OCI-LY3 (cell line): ENCODE data around the gene SPECC1.

Experiments
- H2AFZ ChIP-seq: fragments of 200-600, 300-600 bp; shearing (Covaris generic); 2 replicates; pipeline ENCODE4 v1.6.0; 2014; ENCODE audit warnings: antibody characterized with exemption, low read depth, low read length
- H3K27ac ChIP-seq: fragments of 200-600, 300-600 bp; sonication (generic); 2 replicates; pipeline ENCODE4 v1.5.1; 2014; ENCODE audit warnings: mild to moderate bottlenecking, low read length, moderate library complexity, mixed read lengths
- H3K27me3 ChIP-seq: fragments of 200-600, 300-600 bp; sonication (generic); 2 replicates; pipeline ENCODE4 v1.6.1; 2014; ENCODE audit warnings: low read depth, low read length, mixed read lengths
- H3K36me3 ChIP-seq: fragments of 200-600, 300-600 bp; sonication (generic); replicated peaks from 2 replicates; pipeline ENCODE3; 2014; ENCODE audit warnings: low read depth, low read length, mixed read lengths
- H3K4me1 ChIP-seq: fragments of 300-600, 200-600 bp; sonication (generic); 2 replicates; pipeline ENCODE4 v1.6.1; 2014; ENCODE audit warnings: low read length, mixed read lengths
- H3K4me2 ChIP-seq: fragments of 200-600, 300-600 bp; sonication (generic); 2 replicates; pipeline ENCODE4 v1.6.1; 2014; ENCODE audit warnings: low read length, mixed read lengths
- H3K4me3 ChIP-seq: fragments of 300-600, 200-600 bp; sonication (generic); 2 replicates; pipeline ENCODE4 v1.5.1; 2014; ENCODE audit warnings: antibody characterized with exemption, mild to moderate bottlenecking, low read length, moderate library complexity
- H3K79me2 ChIP-seq: fragments of 300-600, 200-600 bp; shearing (Covaris generic); 2 replicates; pipeline ENCODE4 v1.6.1; 2014; ENCODE audit warnings: mild to moderate bottlenecking, low read length, mixed read lengths
- H3K9ac ChIP-seq: fragments of 300-600, 200-600 bp; shearing (Covaris generic); 2 replicates; pipeline ENCODE4 v1.6.0; 2014; ENCODE audit warnings: mild to moderate bottlenecking, low read length, moderate library complexity
- H3K9me3 ChIP-seq: fragments of 200-600, 300-600 bp; shearing (Covaris generic); 2 replicates; pipeline ENCODE4 v1.6.1; 2014; ENCODE audit warnings: low read length, mixed read lengths; ENCODE audit not compliant: insufficient read depth
- H4K20me1 ChIP-seq: fragments of 200-600, 300-600 bp; sonication (generic); 2 replicates; pipeline ENCODE4 v1.6.1; 2016; ENCODE audit warnings: low read length, mixed read lengths; ENCODE audit not compliant: insufficient read depth
- EZH2phosphoT487 ChIP-seq: fragments of 200-600 bp; shearing (Covaris generic); IDR thresholded peaks from 2 replicates; pipeline ENCODE4 v1.6.1; 2018; ENCODE audit warnings: antibody characterized with exemption, mixed run types, low read depth
- TF ChIP-seq, protein P1 (sequence below): fragments of 200-600, 300-600 bp; sonication (generic); IDR thresholded peaks from 2 replicates; pipeline ENCODE4 v1.5.1; 2014; ENCODE audit warnings: antibody characterized with exemption, low read length, low read depth

The SPECC1 gene

DNA sequence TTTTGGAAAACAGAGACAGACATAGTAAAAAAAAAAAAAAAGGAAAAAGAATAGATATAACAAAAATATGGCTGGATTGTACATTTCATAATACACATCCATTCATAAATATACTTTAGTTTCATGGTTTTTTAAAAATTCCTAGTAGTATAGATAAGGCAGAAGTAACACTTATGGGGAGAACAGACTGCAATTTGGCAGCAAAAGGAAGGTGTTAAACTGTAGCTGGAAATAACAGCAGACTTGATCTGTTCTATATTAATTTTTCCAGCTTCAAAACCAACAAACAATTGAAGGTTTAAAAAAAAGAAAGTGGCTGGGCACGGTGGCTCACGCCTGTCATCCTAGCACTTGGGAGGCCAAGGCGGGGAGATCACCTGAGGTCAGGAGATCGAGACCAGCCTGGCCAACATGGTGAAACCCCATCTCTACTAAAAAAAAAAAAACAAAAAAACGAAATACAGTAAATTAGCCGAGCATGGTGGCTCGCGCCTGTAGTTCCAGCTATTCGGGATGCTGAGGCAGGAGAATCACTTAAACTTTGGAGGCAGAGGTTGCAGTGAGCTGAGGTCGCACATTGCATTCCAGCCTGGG lies 191.8 kb downstream of the SPECC1 start:
- Histone ChIP-seq H3K4me2 (no peak overlapping the region), H3K9me3 (no peaks in the 10 kb centered on the region), H3K4me1 (no peaks in the 10 kb centered on the region), H3K27ac (no peak overlapping the region), H3K4me3 (no peak overlapping the region), H4K20me1 (no peaks in the 10 kb centered on the region), H3K36me3 (no peaks in the 10 kb centered on the region), H3K79me2 (no peaks in the 10 kb centered on the region), H2AFZ (no peak overlapping the region), H3K27me3 (no peaks in the 10 kb centered on the region), H3K9ac (no peak overlapping the region)
- TF ChIP-seq, protein P1, sequence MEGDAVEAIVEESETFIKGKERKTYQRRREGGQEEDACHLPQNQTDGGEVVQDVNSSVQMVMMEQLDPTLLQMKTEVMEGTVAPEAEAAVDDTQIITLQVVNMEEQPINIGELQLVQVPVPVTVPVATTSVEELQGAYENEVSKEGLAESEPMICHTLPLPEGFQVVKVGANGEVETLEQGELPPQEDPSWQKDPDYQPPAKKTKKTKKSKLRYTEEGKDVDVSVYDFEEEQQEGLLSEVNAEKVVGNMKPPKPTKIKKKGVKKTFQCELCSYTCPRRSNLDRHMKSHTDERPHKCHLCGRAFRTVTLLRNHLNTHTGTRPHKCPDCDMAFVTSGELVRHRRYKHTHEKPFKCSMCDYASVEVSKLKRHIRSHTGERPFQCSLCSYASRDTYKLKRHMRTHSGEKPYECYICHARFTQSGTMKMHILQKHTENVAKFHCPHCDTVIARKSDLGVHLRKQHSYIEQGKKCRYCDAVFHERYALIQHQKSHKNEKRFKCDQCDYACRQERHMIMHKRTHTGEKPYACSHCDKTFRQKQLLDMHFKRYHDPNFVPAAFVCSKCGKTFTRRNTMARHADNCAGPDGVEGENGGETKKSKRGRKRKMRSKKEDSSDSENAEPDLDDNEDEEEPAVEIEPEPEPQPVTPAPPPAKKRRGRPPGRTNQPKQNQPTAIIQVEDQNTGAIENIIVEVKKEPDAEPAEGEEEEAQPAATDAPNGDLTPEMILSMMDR, result no peak
- no peak for TF ChIP-seq EZH2phosphoT487

DNA sequence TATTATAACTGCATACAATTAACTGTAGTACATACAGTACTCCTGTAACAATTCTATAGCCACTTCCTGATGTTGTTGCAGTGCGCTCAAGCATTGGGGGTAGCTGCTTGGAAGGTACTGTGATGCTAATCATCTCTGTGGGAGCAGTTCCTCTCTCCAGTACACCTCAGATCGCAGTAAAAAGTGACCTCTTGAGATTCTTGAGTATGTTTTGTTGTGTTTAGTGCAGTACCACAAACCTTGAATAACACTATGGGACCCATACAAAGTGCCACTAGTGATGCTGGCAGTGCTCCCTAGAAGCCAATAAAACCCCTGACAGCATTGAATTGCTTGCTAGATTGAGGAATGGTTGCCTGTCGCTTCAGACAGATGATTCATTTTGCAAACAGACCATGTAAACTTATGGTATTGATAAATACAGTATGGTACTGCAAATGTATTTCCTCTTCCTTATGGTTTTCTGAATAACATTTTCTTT lies 193.0 kb downstream of the SPECC1 start:
- Histone ChIP-seq H3K27ac (no peak overlapping the region), H3K4me2 (no peak overlapping the region), H3K9me3 (no peaks in the 10 kb centered on the region), H3K27me3 (no peaks in the 10 kb centered on the region), H4K20me1 (no peaks in the 10 kb centered on the region), H3K79me2 (no peaks in the 10 kb centered on the region), H3K36me3 (no peaks in the 10 kb centered on the region), H3K4me3 (no peak overlapping the region), H2AFZ (no peak overlapping the region), H3K9ac (no peak overlapping the region), H3K4me1 (no peaks in the 10 kb centered on the region)
- TF ChIP-seq, protein P1, result no peak
- TF ChIP-seq EZH2phosphoT487, result no peak

DNA sequence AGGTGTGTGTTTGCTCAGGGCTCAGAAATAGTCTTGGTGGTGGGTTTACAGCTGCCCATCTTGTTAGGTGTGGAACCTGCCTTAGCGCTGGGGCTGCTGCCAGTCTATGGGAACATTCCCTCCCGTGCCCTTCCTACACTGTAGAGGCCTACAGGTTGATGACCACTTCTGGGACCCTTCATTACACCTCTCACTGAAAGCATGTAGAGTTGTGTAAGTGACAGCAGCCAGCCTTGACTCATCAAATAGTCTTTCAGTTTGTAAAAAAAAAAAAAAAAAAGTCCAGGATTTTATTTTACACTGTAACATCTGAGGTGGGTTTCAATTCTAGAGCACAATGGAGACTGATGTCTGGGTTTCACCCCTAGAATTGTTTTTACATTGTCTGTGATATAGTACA lies 193.9 kb downstream of the SPECC1 start:
- H4K20me1 ChIP-seq, result no peaks in the 10 kb centered on the region
- H3K9ac ChIP-seq, result no peak overlapping the region
- no peaks in the 10 kb centered on the region for H3K36me3 ChIP-seq
- no peak overlapping the region for H3K4me3 ChIP-seq
- H3K27me3 ChIP-seq, result no peaks in the 10 kb centered on the region
- no peaks in the 10 kb centered on the region for H3K9me3 ChIP-seq
- H2AFZ ChIP-seq, result no peak overlapping the region
- TF ChIP-seq, protein P1, result no peak
- no peak for TF ChIP-seq EZH2phosphoT487
- no peak overlapping the region for H3K27ac ChIP-seq
- H3K79me2 ChIP-seq, result no peaks in the 10 kb centered on the region
- H3K4me1 ChIP-seq, result no peaks in the 10 kb centered on the region
- H3K4me2 ChIP-seq, result no peak overlapping the region

DNA sequence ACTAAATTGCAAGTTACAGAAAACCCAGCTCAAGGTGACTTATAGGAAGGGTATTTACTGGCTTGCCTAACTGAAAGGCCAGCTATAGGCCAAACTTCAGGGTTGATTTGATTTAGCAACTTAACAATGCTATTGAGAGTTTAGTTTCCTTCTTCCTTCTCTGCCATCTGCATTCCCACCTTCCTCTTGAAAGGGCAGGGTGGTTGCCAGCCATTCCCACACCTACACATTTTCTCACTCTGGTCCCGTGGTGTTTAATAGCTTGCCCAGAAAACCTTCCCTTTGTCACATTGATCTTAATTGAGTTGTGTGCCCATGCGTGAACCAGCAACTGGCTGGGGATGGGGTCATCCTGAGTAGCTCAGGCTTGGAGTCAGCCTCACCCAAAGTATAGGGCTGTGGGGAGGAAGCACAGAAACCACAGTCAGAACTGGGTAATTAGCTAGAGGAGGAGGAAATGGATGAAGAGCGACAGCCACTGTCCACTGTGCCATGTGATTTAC lies 194.7 kb downstream of the SPECC1 start:
- Histone ChIP-seq H3K9me3 (no peaks in the 10 kb centered on the region), H3K79me2 (no peaks in the 10 kb centered on the region), H3K4me1 (no peaks in the 10 kb centered on the region), H3K27ac (no peak overlapping the region), H3K27me3 (no peaks in the 10 kb centered on the region), H3K36me3 (no peaks in the 10 kb centered on the region), H3K4me3 (no peak overlapping the region), H4K20me1 (no peaks in the 10 kb centered on the region), H2AFZ (no peak overlapping the region), H3K9ac (no peak overlapping the region), H3K4me2 (no peak overlapping the region)
- TF ChIP-seq, protein P1, result no peak
- no peak for TF ChIP-seq EZH2phosphoT487
